Inferior parietal cortex (tissue), 1 donor: ENCODE results near the gene STIP1.

Experiments used
- DNase-seq: peaks from one replicate; pipeline ENCODE4 v3.0.0-alpha.2; 2016; ENCODE audit errors: extremely low spot score

The STIP1 gene

GRCh38 chr11:64222651-64223000 lies 36.7 kb downstream of the STIP1 start:
- no peak for DNase-seq

- DNase-seq, result no peak
Observed at GRCh38 chr11:64223001-64223651, 37.2 kb downstream of the STIP1 start.

GRCh38 chr11:64224151-64224890 lies 38.4 kb downstream of the STIP1 start:
- DNase-seq, result no peak

- DNase-seq, result no peak
Observed at GRCh38 chr11:64224891-64225607, 39.1 kb downstream of the STIP1 start.

- DNase-seq, result peak; percentile 89
Observed at GRCh38 chr11:64225608-64226506, 39.9 kb downstream of the STIP1 start, which contains the start of the genes NUDT22 and TRPT1. Gene NUDT22, plus strand, starts transcription at chr11:64226274. Its CDS starts 379 bp downstream, at chr11:64226653. Gene TRPT1, minus strand, starts transcription at chr11:64226186. Its CDS starts 326 bp downstream, at chr11:64225860.

- DNase-seq, result no peak
Observed at GRCh38 chr11:64226507-64227051, 40.6 kb downstream of the STIP1 start.

- DNase-seq, result no peak
Observed at GRCh38 chr11:64227405-64227956, 41.5 kb downstream of the STIP1 start.

GRCh38 chr11:64229090-64229743 lies 43.2 kb downstream of the STIP1 start:
- no peak for DNase-seq

GRCh38 chr11:64229744-64230170 lies 43.8 kb downstream of the STIP1 start:
- no peak for DNase-seq

GRCh38 chr11:64230171-64230984 lies 44.4 kb downstream of the STIP1 start, which contains the start of gene DNAJC4:
Gene DNAJC4, plus strand, starts transcription at chr11:64230548. Its CDS starts 307 bp downstream, at chr11:64230855.
- peak; percentile 93 for DNase-seq

GRCh38 chr11:64230985-64231365 lies 45.0 kb downstream of the STIP1 start:
- DNase-seq, result no peak

- DNase-seq, result no peak
Observed at GRCh38 chr11:64231546-64231945, 45.6 kb downstream of the STIP1 start.

GRCh38 chr11:64232182-64232966 lies 46.4 kb downstream of the STIP1 start:
- DNase-seq, result no peak

- no peak for DNase-seq
Observed at GRCh38 chr11:64232967-64233315, 47.0 kb downstream of the STIP1 start.

GRCh38 chr11:64233913-64234586 lies 48.1 kb downstream of the STIP1 start, which contains the start of gene VEGFB:
Gene VEGFB, plus strand, starts transcription at chr11:64234584. Its CDS starts 250 bp downstream, at chr11:64234834.
- DNase-seq, result peak; percentile 36

- no peak for DNase-seq
Observed at GRCh38 chr11:64234647-64235379, 48.8 kb downstream of the STIP1 start.

- DNase-seq, result no peak
Observed at GRCh38 chr11:64235437-64236161, 49.6 kb downstream of the STIP1 start.
